ENCODE measurements around the gene CHCHD1.
"Not testable (repeated sequence)": the region's sequence is repeated elsewhere in the genome, so short reads cannot be mapped to it uniquely, and the experiment has no call there.

Gene CHCHD1

DNA sequence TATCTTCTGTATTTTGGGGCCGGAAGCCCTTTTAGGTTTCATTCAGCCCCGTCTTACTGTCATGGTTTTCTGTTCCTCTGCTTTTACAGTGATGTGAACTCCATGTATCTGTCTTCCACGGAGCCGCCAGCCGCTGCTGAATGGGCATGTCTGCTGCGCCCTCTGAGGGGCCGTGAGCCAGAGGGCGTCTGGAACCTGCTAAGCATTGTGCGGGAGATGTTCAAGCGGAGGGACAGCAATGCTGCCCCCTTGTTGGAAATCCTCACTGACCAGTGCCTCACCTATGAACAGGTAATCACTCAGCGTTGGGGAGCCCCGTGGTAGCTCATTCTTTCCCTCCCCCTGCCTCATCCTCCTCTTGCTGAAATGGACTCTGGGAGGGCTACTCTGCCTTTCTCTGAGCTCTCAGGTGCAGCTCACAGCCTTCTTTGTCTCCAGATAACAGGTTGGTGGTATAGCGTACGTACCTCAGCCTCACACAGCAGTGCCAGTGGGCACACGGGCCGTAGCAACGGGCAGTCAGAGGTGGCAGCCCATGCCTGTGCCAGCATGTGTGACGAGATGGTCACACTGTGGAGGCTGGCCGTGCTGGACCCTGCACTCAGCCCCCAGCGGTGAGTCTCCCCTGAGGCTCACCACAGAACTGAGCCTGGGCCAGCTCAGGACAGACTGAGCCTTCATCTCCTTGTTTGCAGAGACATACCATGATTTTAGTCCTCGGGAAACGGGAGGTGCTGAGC lies 9.2 kb downstream of the CHCHD1 start:
- no peak for DNase-seq (ENCODE audit: low read depth in 2 of 3, low spot score in 1 of 3)

DNA sequence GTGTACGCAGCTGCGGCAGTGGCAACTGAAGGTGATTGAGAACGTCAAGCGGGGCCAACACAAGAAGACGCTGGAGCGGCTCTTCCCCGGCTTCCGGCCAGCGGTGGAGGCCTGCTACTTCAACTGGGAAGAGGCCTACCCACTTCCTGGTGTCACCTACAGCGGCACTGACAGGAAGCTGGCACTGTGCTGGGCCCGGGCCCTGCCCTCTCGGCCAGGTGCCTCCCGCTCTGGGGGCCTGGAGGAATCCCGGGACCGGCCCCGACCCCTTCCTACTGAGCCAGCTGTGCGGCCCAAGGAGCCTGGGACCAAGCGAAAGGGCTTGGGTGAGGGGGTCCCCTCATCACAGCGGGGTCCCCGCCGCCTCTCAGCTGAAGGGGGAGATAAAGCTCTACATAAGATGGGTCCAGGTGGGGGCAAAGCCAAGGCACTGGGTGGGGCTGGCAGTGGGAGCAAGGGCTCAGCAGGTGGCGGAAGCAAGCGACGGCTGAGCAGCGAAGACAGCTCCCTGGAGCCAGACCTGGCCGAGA lies 10.1 kb downstream of the CHCHD1 start:
- no peak for DNase-seq (ENCODE audit: low read depth in 2 of 3, low spot score in 1 of 3)

DNA sequence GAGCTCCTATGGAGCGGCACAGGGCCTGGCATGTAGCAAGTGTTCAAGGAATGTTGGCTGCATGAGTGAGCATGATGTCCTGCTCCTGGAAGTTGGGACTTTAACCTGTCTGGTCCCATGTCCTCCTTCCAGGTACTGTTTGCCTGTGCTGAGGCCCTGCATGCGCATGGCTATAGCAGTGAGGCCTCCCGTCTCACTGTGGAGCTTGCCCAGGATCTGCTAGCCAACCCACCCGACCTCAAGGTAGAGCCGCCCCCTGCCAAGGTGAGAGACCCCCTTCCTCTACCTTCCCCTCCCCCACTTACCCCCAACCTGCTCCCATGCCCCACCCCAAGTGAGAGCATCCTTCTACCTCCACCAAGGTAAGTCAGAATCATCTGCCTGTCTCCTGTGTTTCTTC lies 11.6 kb downstream of the CHCHD1 start:
- DNase-seq (ENCODE audit: low read depth in 2 of 3, low spot score in 1 of 3) = no peak

DNA sequence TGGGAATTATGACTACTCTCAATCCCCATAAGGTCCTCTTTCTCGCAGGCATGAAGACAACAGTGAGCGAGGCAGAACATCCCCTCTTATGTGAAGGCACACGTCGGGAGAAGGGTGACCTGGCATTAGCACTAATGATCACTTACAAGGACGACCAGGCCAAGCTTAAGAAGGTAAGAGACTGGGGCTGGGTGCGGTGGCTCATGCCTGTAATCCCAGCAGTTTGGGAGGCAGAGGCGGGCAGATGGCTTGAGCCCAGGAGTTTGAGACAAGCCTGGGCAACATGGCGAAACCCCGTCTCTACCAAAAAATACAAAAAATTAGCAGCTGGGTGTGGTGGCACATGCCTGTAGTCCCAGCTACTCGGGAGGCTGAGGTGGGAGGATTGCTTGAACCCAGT lies 13.6 kb downstream of the CHCHD1 start:
- not testable (repeated sequence) for DNase-seq (ENCODE audit: low read depth in 2 of 3, low spot score in 1 of 3)

- not testable (repeated sequence) for DNase-seq (ENCODE audit: low read depth in 2 of 3, low spot score in 1 of 3)
Observed at GRCh38 chr10:73796035-73796434, 14.2 kb downstream of the CHCHD1 start.

DNA sequence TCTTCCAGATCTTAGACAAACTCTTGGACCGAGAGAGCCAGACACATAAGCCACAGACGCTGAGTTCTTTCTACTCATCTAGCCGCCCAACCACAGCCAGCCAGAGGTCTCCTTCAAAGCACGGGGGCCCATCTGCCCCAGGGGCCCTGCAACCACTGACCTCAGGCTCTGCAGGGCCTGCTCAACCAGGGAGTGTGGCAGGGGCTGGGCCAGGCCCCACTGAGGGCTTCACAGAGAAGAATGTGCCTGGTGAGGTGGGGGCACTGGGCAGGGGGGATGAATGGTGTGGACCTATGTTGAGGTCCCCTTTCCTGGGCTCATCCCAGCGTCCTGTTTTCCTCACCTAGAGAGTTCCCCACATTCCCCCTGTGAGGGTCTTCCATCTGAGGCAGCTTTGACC lies 14.9 kb downstream of the CHCHD1 start:
- DNase-seq (ENCODE audit: low read depth in 2 of 3, low spot score in 1 of 3) = no peak

DNA sequence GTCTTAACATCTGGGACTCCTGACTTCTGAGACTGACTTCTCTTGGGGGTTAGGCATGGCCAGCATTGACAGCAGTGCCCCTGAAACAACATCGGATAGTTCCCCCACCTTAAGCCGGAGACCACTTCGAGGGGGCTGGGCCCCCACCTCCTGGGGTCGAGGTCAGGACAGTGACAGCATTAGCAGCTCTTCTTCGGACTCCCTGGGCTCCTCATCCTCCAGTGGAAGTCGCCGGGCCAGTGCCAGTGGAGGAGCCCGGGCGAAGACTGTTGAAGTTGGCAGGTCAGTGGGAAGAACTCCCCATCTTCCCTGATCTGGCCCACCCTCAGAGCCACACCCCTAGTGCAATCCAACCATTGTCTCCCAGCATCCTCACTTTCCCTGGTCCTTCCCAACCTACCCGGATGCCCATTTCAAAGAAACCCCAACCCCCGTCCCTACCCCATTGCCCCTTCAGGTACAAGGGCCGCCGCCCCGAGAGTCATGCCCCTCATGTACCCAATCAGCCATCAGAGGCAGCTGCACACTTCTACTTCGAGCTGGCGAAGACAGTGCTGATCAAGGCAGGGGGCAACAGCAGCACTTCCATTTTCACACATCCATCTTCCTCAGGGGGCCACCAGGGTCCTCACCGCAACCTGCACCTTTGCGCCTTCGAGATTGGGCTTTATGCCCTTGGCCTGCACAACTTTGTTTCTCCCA lies 15.6 kb downstream of the CHCHD1 start:
- DNase-seq (ENCODE audit: low read depth in 2 of 3, low spot score in 1 of 3) = no peak

DNA sequence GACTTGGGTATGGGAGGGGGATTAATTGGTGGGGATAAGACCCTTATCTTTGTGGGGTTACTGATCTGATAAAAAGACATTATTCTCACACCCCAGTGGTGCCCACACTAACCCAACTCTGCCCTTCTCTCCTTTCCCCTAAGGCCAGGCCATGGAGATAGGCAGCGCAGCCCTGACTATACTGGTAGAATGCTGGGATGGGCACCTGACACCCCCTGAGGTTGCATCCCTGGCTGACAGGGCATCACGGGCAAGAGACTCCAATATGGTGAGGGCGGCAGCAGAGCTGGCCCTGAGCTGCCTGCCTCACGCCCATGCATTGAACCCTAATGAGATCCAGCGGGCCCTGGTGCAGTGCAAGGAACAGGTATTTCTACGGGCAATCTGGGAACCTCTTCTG lies 16.2 kb downstream of the CHCHD1 start:
- DNase-seq (ENCODE audit: low read depth in 2 of 3, low spot score in 1 of 3) = no peak

DNA sequence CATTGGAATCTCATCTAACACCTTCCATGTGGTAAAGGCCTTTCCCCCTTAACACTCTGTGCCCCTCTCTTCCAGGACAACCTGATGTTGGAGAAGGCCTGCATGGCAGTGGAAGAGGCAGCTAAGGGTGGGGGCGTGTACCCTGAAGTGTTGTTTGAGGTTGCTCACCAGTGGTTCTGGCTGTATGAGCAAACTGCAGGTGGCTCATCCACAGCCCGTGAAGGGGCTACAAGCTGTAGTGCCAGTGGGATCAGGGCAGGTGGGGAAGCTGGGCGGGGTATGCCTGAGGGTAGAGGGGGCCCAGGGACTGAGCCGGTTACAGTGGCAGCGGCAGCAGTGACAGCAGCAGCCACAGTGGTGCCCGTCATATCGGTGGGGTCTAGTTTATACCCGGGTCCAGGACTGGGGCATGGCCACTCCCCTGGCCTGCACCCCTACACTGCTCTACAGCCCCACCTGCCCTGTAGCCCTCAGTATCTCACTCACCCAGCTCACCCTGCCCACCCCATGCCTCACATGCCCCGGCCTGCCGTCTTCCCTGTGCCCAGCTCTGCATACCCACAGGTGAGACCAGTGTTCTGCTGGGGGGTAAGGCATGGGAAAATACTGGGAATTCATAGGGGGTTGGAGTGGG lies 17.2 kb downstream of the CHCHD1 start:
- DNase-seq (ENCODE audit: low read depth in 2 of 3, low spot score in 1 of 3) = no peak

DNA sequence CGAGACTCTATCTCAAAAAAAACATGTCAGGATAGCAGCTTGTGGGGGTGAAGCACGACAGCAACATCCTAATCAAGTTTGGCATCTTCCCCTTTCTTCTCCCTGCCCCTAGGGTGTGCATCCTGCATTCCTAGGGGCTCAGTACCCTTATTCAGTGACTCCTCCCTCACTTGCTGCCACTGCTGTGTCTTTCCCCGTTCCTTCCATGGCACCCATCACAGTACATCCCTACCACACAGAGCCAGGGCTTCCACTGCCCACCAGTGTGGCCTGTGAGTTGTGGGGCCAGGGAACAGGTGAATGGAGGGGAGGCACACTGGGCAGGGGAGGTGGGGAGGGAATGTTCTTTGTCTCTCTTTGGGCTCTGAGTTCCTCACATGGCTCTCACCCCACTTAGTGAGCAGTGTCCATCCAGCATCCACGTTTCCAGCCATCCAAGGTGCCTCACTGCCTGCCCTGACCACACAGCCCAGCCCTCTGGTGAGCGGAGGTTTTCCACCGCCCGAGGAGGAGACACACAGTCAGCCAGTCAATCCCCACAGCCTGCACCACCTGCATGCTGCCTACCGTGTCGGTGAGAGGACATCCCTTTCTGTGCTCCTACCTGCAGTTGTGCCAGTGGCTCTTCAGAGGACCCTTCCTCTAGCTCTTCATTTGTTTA lies 18.2 kb downstream of the CHCHD1 start:
- DNase-seq (ENCODE audit: low read depth in 2 of 3, low spot score in 1 of 3) = no peak

GRCh38 chr10:73800560-73801252 lies 18.9 kb downstream of the CHCHD1 start:
- DNase-seq (ENCODE audit: low read depth in 2 of 3, low spot score in 1 of 3) = no peak

- no peak for DNase-seq (ENCODE audit: low read depth in 2 of 3, low spot score in 1 of 3)
Observed at GRCh38 chr10:73801253-73801590, 19.4 kb downstream of the CHCHD1 start.

DNA sequence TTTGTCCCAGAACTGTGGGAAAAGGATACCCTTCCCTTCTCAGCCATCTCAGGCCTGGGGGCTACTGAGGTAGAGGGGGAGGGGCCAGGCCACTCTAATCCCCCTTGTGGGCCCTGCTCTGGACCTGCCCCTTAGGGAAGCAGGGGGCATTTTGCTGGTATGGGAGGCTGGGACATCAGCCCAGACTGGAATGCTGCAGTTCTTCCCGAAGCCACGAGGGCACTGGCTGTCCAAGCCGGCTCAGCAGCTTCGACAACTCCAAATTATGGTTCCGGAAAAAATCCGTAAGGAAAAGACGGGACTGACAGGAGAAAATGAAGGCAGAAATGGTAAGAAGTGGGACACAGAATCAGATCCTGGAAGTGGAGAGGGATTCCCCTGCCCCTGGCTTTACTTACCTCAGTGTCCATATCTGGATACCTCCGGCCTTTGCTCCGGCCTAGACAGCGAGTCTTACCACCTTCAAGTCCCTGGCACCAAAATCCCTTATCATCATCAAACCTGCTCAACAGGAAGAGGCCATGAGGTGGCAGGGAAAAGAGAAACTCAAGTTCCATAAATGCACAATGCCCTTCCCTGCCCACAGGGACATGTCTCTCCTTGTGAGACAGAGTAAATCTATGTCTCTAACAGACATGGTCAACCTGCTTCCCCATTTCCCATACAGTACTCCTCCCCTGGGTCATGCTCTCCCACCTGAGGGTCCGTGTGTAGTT lies 20.6 kb downstream of the CHCHD1 start:
- no peak for DNase-seq (ENCODE audit: low read depth in 2 of 3, low spot score in 1 of 3)

DNA sequence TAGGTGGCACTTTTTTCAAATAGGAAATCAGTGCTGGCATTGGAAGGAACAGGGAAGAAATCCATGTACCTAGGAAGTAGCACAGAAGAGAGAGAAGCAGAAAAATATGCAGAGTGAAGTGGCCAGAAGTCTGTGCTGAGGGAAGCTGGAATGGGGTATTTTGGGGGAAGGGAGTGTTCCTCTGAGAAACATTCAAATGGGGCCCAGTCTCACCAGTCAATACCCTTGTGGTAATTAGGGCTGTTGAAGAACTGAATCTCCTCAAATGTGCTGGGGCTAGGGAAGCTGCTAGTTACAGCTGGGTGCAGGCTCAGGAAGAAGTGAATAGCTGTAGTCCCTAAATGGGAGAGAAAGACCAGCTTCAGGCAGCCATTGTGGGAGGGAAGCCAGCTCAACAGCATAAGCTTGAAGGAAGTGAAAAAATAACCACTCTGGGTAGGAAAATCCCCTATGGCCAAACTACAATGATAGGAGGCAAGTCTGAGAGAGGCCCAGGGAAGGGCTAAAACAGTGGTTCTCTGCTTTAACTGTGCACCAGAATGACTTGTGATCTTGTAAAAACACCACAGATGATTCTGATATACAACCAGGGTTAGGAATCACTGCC lies 21.9 kb downstream of the CHCHD1 start:
- no peak for DNase-seq (ENCODE audit: low read depth in 2 of 3, low spot score in 1 of 3)

GRCh38 chr10:73806176-73806950 lies 24.5 kb downstream of the CHCHD1 start:
- DNase-seq (ENCODE audit: low read depth in 2 of 3, low spot score in 1 of 3) = no peak

- DNase-seq (ENCODE audit: low read depth in 2 of 3, low spot score in 1 of 3) = no peak
Observed at GRCh38 chr10:73807471-73807870, 25.6 kb downstream of the CHCHD1 start.

DNA sequence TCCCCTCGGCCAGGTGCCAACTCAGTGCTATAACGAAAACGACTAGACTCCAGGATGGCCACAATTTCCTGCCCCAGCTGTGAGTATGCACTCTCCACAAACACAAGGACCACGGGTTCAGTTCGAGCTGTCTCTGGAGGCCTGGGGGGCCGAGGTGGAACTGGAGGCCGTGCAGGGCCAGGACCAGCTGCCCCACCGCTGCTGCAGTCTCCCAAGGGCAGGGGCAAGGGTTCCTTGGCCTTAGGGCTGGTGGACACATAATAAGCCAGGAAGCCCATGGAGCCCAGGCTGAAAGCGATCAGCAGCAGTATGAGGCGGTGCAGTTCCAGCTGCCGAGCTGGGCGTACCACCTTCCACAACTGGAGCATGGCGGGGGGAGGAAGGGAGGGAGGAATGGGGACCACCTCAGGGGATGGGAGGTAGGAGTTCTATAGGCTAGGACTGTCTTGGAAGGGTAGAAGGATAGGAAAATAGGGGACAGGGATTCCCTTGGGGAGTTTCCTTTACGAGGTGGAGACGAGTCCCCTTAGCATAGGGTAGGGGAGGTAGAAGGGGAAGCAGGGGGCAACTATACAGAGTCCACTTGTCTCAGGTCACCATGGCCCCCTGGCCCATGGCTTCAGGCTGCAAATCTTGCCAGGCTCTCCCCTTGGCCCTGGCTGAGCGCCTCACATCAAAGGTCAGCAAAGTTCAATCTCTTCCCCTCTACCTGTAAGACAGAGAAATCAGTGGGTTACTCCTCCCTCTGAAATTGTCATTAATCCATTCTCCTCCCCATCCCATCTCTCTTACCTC lies 26.4 kb downstream of the CHCHD1 start:
- DNase-seq (ENCODE audit: low read depth in 2 of 3, low spot score in 1 of 3) = no peak

DNA sequence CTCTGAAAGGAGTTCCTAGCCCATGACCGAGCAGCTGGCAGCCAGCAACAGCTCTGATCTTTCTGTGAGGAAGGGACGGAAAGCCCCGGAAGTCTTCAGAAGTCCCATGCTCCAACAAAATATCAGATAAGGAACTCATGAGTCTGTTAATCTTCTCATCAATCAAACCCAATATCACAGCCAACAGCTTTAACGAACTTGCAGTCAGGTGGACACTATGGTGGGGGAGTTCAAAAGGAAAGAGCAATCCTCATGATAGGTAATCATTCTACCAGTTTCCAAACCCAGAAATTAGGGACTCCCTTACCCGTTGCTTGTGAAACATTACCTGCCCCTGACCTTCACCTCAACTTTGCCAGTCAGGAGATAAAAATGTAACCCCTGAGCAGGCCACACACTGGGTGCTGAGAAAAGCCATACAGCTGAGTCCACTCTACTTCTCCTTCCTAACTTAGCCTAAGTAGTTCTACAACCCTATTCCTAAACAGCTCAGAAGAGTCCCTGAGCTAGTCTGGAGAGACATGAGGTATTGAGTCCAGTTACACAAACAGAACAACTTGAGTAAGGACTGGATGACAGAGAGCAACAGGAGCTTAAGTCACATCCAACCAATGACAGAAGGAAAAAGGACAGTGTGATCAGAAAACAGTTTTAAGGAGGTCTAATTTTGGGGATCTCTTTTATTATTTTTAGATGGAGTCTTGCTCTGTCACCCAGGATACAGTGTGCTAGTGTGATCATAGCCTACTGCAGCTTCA lies 27.4 kb downstream of the CHCHD1 start:
- DNase-seq (ENCODE audit: low read depth in 2 of 3, low spot score in 1 of 3) = no peak
